HG03066 (cell line): Measurements from ENCODE around the gene PHEX.

Experiments used
- ATAC-seq: cut with Tn5 transposase; IDR thresholded peaks from one replicate; pipeline ENCODE4 v1.9.1; 2021; ENCODE audit warnings: low read depth; ENCODE audit not compliant: unreplicated experiment

Gene PHEX

GRCh38 chrX:22141047-22141730 is 109.1 kb downstream of the PHEX start:
- no peak for ATAC-seq

GRCh38 chrX:22147214-22147613 is 115.1 kb downstream of the PHEX start:
- no peak for ATAC-seq

GRCh38 chrX:22147942-22148341 is 115.8 kb downstream of the PHEX start:
- no peak for ATAC-seq

GRCh38 chrX:22148565-22148964 is 116.4 kb downstream of the PHEX start:
- no peak for ATAC-seq

GRCh38 chrX:22150371-22150770 is 118.2 kb downstream of the PHEX start:
- ATAC-seq, result no peak

- ATAC-seq, result no peak
These were observed 123.0 kb downstream of the PHEX start for GRCh38 chrX:22155126-22155525.

- no peak for ATAC-seq
These were observed 126.9 kb downstream of the PHEX start for GRCh38 chrX:22159071-22159470.

GRCh38 chrX:22163326-22163725 is 131.2 kb downstream of the PHEX start:
- no peak for ATAC-seq

GRCh38 chrX:22164770-22165388 is 132.8 kb downstream of the PHEX start:
- ATAC-seq, result no peak

- no peak for ATAC-seq
These were observed 133.8 kb downstream of the PHEX start for GRCh38 chrX:22165732-22166457.

GRCh38 chrX:22171287-22172060 is 139.3 kb downstream of the PHEX start:
- no peak for ATAC-seq

GRCh38 chrX:22173966-22174365 is 141.8 kb downstream of the PHEX start:
- ATAC-seq, result no peak

- no peak for ATAC-seq
These were observed 145.9 kb downstream of the PHEX start for GRCh38 chrX:22177950-22178515.

- no peak for ATAC-seq
These were observed 152.0 kb downstream of the PHEX start for GRCh38 chrX:22184096-22184495.

GRCh38 chrX:22186165-22186564 is 154.0 kb downstream of the PHEX start:
- no peak for ATAC-seq

GRCh38 chrX:22192419-22193060 is 160.4 kb downstream of the PHEX start:
- ATAC-seq, result peak; percentile 88

GRCh38 chrX:22193851-22194659 is 161.9 kb downstream of the PHEX start:
- ATAC-seq, result no peak

- ATAC-seq, result no peak
These were observed 162.5 kb downstream of the PHEX start for GRCh38 chrX:22194660-22194945.

- ATAC-seq, result no peak
These were observed 164.0 kb downstream of the PHEX start for GRCh38 chrX:22196149-22196548.

- no peak for ATAC-seq
These were observed 170.1 kb downstream of the PHEX start for GRCh38 chrX:22202251-22202650.
